HepG2 (cell line): ENCODE data around the gene CES3. TPM values are rescaled to one million over a fixed set of nuclear protein-coding genes. Genes with fewer than 3 reads are reported as not detected.

ENCODE experiments used
- CREB1 ChIP-seq, 2 experiments: fragments of 450-650 bp in 1 of 2; IDR thresholded peaks; 2 replicates each; pipeline ENCODE4 v1.6.1; 2016 to 2017; ENCODE audit warnings: control low read depth in 1 of 2, mild to moderate bottlenecking in 1 of 2, missing compliant biosample characterization in 1 of 2, missing genetic modification characterization in 1 of 2
- MIER2 ChIP-seq: IDR thresholded peaks from 2 replicates; pipeline ENCODE4 v1.6.1; 2016; ENCODE audit warnings: missing biosample characterization, missing genetic modification reagents
- MTF2 ChIP-seq: sonication (generic); formaldehyde crosslinking; IDR thresholded peaks from 2 replicates; pipeline ENCODE4 v1.5.0; 2020; ENCODE audit warnings: missing genetic modification reagents, borderline replicate concordance
- NR1H2 ChIP-seq: sonication (generic); formaldehyde crosslinking; IDR thresholded peaks from 2 replicates; pipeline ENCODE4 v1.8.1; 2022; ENCODE audit warnings: low read depth, missing genetic modification reagents, borderline replicate concordance
- TBL1XR1 ChIP-seq: fragments of 150-350 bp; IDR thresholded peaks from 2 replicates; pipeline ENCODE4 v1.6.1; 2014; ENCODE audit warnings: borderline replicate concordance, low read length; ENCODE audit not compliant: partially characterized antibody
- TBX2 ChIP-seq: sonication (generic); formaldehyde crosslinking; IDR thresholded peaks from 2 replicates; pipeline ENCODE4 v1.5.0; 2020; ENCODE audit warnings: missing genetic modification reagents, mild to moderate bottlenecking, borderline replicate concordance
- TGIF2 ChIP-seq: IDR thresholded peaks from 2 replicates; pipeline ENCODE4 v1.6.1; 2016; ENCODE audit warnings: control low read depth, missing compliant biosample characterization
- ZFP36L1 ChIP-seq: sonication (generic); formaldehyde crosslinking; IDR thresholded peaks from 2 replicates; pipeline ENCODE4 v1.8.0; 2022; ENCODE audit warnings: mild to moderate bottlenecking, missing genetic modification reagents, moderate library complexity
- ZNF331 ChIP-seq: sonication (generic); formaldehyde crosslinking; IDR thresholded peaks from 2 replicates; pipeline ENCODE4 v1.4.0; 2020; ENCODE audit warnings: missing genetic modification reagents
- ZNF460 ChIP-seq: sonication (generic); formaldehyde crosslinking; IDR thresholded peaks from 2 replicates; pipeline ENCODE4 v1.5.1; 2020; ENCODE audit warnings: missing genetic modification reagents, mild to moderate bottlenecking, borderline replicate concordance
- polyA plus RNA-seq, 8 experiments: library from polyadenylated mRNA; depleted of rRNA in 3 of 8; stranded (reverse) in 7 of 8; unstranded in 1 of 8; fragments of >200 nt; fragmentation: Illumina TruSeq in 4 of 8; extraction: Trizol in 4 of 8; gene quantifications; 2 replicates each; pipeline versions ENCODE4 v1.2.1 to v1.2.3, GENCODE V29; 2011 to 2016; ENCODE audit warnings: low read depth in 4 of 8, missing spikeins in 1 of 8, mixed read lengths in 1 of 8; ENCODE audit not compliant: insufficient read depth in 1 of 8
- total RNA-seq, 5 experiments: library from RNA; depleted of rRNA; stranded (reverse); fragments of >200 nt; fragmentation: Illumina TruSeq; extraction: Trizol; gene quantifications; 2 replicates each; pipeline ENCODE4 v1.2.3, GENCODE V29; 2016; ENCODE audit warnings: low read depth in 1 of 5
- TF ChIP-seq, protein P1 (sequence below), 2 experiments: sonication (generic) in 1 of 2; formaldehyde crosslinking in 1 of 2; IDR thresholded peaks; 2 replicates each; pipeline versions ENCODE4 v1.6.1 to v1.9.0; 2014 to 2022; ENCODE audit warnings: antibody characterized with exemption in 1 of 2, borderline replicate concordance in 1 of 2, inconsistent platforms in 1 of 2, low read depth in 1 of 2, missing genetic modification reagents in 1 of 2
- TF ChIP-seq, protein P2 (sequence below): sonication (generic); formaldehyde crosslinking; IDR thresholded peaks from 2 replicates; pipeline ENCODE4 v1.5.0; 2020; ENCODE audit warnings: mild to moderate bottlenecking, missing genetic modification reagents, moderate library complexity
- TF ChIP-seq, protein P3 (sequence below), 2 experiments: sonication (generic) in 1 of 2; formaldehyde crosslinking in 1 of 2; IDR thresholded peaks; 2 replicates each; pipeline versions ENCODE4 v1.4.0 to v1.6.1; 2018 to 2020; ENCODE audit warnings: missing genetic modification reagents in 2 of 2, borderline replicate concordance in 1 of 2, low read depth in 1 of 2, mild to moderate bottlenecking in 1 of 2, missing biosample characterization in 1 of 2

The CES3 gene
- total and polyA plus RNA-seq, 2 of the 13 experiments (the other 11 are each of a cell fraction or from before 2014, with no cell fraction given): 6.6 to 17.4 TPM

DNA sequence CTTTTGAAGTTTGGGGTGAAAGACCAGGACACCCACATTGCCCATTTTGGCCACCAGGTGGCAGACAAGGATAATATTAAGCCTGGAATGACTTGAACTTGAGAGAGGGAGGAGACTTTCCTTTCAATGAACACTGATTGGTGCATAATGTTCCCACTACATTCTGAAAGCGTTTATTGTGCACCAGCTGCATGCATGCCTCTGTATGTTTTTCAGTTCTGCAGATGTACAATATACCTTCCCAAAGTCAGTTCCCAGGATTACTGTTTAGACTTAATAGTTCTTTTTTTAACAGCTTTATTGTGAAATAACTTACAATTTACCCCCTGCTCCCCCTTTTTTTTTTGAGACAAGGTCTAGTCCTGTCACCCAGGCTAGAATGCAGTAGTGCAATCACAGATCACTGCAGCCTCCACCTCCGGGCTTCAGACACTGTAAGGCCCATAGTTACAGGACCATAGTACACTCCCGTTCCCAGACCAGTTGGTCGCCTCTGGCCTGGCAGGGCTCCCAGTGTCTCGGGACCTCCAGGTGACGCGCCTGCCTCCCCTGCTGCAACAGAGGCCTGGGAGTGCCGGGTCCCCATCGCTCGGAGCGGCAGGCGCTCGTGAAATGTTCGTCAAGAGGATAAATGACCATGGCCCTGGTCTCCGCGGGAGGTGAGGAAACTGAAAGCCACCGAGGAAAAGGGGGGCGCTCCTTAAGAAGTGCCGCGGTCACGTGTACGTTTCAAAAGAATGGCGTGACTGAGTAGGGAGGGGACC is 13.6 kb upstream of the CES3 start (continued):
- TF ChIP-seq, protein P1, sequence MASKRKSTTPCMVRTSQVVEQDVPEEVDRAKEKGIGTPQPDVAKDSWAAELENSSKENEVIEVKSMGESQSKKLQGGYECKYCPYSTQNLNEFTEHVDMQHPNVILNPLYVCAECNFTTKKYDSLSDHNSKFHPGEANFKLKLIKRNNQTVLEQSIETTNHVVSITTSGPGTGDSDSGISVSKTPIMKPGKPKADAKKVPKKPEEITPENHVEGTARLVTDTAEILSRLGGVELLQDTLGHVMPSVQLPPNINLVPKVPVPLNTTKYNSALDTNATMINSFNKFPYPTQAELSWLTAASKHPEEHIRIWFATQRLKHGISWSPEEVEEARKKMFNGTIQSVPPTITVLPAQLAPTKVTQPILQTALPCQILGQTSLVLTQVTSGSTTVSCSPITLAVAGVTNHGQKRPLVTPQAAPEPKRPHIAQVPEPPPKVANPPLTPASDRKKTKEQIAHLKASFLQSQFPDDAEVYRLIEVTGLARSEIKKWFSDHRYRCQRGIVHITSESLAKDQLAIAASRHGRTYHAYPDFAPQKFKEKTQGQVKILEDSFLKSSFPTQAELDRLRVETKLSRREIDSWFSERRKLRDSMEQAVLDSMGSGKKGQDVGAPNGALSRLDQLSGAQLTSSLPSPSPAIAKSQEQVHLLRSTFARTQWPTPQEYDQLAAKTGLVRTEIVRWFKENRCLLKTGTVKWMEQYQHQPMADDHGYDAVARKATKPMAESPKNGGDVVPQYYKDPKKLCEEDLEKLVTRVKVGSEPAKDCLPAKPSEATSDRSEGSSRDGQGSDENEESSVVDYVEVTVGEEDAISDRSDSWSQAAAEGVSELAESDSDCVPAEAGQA (IDR thresholded peaks at IDR 0.05; ENCODE audit: low read depth): no peak
- TF ChIP-seq, protein P1 (CRISPR knock-in tag; IDR thresholded peaks at IDR 0.05; ENCODE audit: borderline replicate concordance): no peak
- TF ChIP-seq NR1H2 (no peak), ZNF460 (no peak), ZNF331 (CRISPR knock-in tag) (peak; percentile 59; the same call in 1 of the 2 replicates), MIER2 (CRISPR knock-in tag) (no peak), TBX2 (CRISPR knock-in tag) (no peak), MTF2 (CRISPR knock-in tag) (no peak), TBL1XR1 (no peak), CREB1 (IDR thresholded peaks at IDR 0.05) (no peak), CREB1 (CRISPR knock-in tag; IDR thresholded peaks at IDR 0.05) (0 out of 2 replicates have a peak, but pooled peaks have one; percentile 30), TGIF2 (CRISPR knock-in tag) (0 out of 2 replicates have a peak, but pooled peaks have one; percentile 72), ZFP36L1 (CRISPR knock-in tag) (0 out of 2 replicates have a peak, but pooled peaks have one; percentile 8)
- TF ChIP-seq, protein P2, sequence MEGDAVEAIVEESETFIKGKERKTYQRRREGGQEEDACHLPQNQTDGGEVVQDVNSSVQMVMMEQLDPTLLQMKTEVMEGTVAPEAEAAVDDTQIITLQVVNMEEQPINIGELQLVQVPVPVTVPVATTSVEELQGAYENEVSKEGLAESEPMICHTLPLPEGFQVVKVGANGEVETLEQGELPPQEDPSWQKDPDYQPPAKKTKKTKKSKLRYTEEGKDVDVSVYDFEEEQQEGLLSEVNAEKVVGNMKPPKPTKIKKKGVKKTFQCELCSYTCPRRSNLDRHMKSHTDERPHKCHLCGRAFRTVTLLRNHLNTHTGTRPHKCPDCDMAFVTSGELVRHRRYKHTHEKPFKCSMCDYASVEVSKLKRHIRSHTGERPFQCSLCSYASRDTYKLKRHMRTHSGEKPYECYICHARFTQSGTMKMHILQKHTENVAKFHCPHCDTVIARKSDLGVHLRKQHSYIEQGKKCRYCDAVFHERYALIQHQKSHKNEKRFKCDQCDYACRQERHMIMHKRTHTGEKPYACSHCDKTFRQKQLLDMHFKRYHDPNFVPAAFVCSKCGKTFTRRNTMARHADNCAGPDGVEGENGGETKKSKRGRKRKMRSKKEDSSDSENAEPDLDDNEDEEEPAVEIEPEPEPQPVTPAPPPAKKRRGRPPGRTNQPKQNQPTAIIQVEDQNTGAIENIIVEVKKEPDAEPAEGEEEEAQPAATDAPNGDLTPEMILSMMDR (CRISPR knock-in tag): peak; percentile 92
- TF ChIP-seq, protein P3, sequence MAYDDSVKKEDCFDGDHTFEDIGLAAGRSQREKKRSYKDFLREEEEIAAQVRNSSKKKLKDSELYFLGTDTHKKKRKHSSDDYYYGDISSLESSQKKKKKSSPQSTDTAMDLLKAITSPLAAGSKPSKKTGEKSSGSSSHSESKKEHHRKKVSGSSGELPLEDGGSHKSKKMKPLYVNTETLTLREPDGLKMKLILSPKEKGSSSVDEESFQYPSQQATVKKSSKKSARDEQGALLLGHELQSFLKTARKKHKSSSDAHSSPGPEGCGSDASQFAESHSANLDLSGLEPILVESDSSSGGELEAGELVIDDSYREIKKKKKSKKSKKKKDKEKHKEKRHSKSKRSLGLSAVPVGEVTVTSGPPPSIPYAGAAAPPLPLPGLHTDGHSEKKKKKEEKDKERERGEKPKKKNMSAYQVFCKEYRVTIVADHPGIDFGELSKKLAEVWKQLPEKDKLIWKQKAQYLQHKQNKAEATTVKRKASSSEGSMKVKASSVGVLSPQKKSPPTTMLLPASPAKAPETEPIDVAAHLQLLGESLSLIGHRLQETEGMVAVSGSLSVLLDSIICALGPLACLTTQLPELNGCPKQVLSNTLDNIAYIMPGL (CRISPR knock-in tag; IDR thresholded peaks at IDR 0.05; ENCODE audit: borderline replicate concordance in 1 of 2, low read depth in 1 of 2): peak in 1 of 2 experiments; percentile 80; a peak in 3 of 4 replicates
